Measurements from ENCODE around the gene CDC27.

CDC27 gene

GRCh38 chr17:47203984-47204721, 15.1 kb upstream of the CDC27 start:
- no peak overlapping the region for H3K4me3 ChIP-seq (ENCODE audit: low read length)
- no peaks in the 10 kb centered on the region for H3K36me3 ChIP-seq (ENCODE audit: control insufficient read depth, insufficient read depth, low read length)
- H3K4me1 ChIP-seq (ENCODE audit: control insufficient read depth, insufficient read depth, low read length) = no peaks in the 10 kb centered on the region
- H3K9ac ChIP-seq (ENCODE audit: low read length) = no peak overlapping the region
- no peak overlapping the region for H3K27ac ChIP-seq (ENCODE audit: low read depth, low read length)
- no peaks in the 10 kb centered on the region for H3K27me3 ChIP-seq (ENCODE audit: control insufficient read depth, insufficient read depth, low read length)

- Histone ChIP-seq H3K9ac (ENCODE audit: low read length) (no peak overlapping the region), H3K27ac (ENCODE audit: low read depth, low read length) (no peak overlapping the region), H3K4me1 (ENCODE audit: control insufficient read depth, insufficient read depth, low read length) (no peaks in the 10 kb centered on the region)
Observed at GRCh38 chr17:47201166-47201565, 12.1 kb upstream of the CDC27 start.

GRCh38 chr17:47200325-47200664, 11.2 kb upstream of the CDC27 start:
- no peaks in the 10 kb centered on the region for H3K36me3 ChIP-seq (ENCODE audit: control insufficient read depth, insufficient read depth, low read length)
- H3K4me1 ChIP-seq (ENCODE audit: control insufficient read depth, insufficient read depth, low read length) = no peaks in the 10 kb centered on the region
- no peak overlapping the region for H3K27ac ChIP-seq (ENCODE audit: low read depth, low read length)
- H3K9ac ChIP-seq (ENCODE audit: low read length) = no peak overlapping the region
- no peaks in the 10 kb centered on the region for H3K27me3 ChIP-seq (ENCODE audit: control insufficient read depth, insufficient read depth, low read length)
- H3K4me3 ChIP-seq (ENCODE audit: low read length) = no peak overlapping the region

More at GRCh38 chr17:47201166-47201565, 12.1 kb upstream of the CDC27 start:
- Histone ChIP-seq H3K36me3 (ENCODE audit: control insufficient read depth, insufficient read depth, low read length) (no peaks in the 10 kb centered on the region), H3K27me3 (ENCODE audit: control insufficient read depth, insufficient read depth, low read length) (no peaks in the 10 kb centered on the region), H3K4me3 (ENCODE audit: low read length) (no peak overlapping the region)

DNA sequence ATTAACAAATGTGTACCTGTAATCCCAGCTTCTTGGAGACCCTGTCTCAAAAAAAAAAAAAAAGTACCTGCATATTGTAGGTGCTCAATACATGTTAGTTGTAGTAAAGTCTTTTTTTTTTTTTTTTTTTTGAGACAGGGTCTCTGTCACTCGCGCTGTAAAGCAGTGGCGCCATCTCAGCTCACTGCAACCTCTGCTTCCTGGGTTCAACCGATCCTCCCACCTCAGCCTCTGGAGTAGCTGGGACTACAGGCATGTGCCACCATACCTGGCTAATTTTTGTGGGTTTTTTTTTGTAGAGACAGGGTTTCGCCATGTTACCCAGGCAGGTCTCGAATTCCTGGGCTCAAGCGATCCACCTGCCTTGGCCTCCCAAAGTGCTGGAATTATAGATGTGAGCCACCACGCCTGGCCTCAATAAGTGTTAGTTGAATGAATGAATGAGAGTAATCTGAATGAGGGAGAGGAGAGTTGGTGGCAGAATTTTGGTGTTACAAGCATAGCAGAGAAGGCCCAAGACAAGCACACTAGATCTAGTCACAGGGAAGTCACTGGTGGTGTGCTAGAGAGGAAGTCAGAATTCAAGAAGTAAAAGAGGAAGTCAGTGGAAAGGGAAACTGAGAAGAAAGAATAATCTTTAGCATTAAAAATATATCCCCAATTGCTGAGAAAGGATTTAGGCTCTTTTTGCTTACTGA, 10.7 kb upstream of the CDC27 start:
- H3K27ac ChIP-seq (ENCODE audit: low read depth, low read length) = no peak overlapping the region
- no peak overlapping the region for H3K4me3 ChIP-seq (ENCODE audit: low read length)
- H3K4me1 ChIP-seq (ENCODE audit: control insufficient read depth, insufficient read depth, low read length) = no peaks in the 10 kb centered on the region
- H3K9ac ChIP-seq (ENCODE audit: low read length) = no peak overlapping the region
- no peaks in the 10 kb centered on the region for H3K27me3 ChIP-seq (ENCODE audit: control insufficient read depth, insufficient read depth, low read length)
- no peaks in the 10 kb centered on the region for H3K36me3 ChIP-seq (ENCODE audit: control insufficient read depth, insufficient read depth, low read length)

DNA sequence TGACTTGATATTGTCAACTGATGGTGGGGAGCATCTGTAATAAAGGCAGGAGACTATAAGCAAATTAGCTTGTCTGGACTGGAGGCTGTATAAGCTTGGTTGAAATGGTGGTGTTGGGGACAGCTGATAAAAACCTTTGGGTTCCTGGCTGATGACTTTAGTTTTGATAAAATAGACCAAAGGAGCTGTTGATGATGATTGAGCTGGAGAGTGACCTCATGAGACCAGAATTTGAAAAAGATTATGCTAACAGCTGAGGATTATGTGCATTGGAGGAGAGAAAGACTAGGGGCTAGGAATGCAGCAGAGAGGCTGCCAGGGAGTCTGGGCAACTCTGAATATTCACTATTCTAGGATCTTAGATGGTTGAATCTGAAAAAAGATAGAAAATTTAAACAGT, 8.7 kb upstream of the CDC27 start:
- no peaks in the 10 kb centered on the region for H3K4me1 ChIP-seq (ENCODE audit: control insufficient read depth, insufficient read depth, low read length)
- no peak overlapping the region for H3K4me3 ChIP-seq (ENCODE audit: low read length)
- H3K27me3 ChIP-seq (ENCODE audit: control insufficient read depth, insufficient read depth, low read length) = no peaks in the 10 kb centered on the region
- no peaks in the 10 kb centered on the region for H3K36me3 ChIP-seq (ENCODE audit: control insufficient read depth, insufficient read depth, low read length)
- no peak overlapping the region for H3K27ac ChIP-seq (ENCODE audit: low read depth, low read length)
- no peak overlapping the region for H3K9ac ChIP-seq (ENCODE audit: low read length)

GRCh38 chr17:47193931-47194511, 4.9 kb upstream of the CDC27 start:
- H3K27me3 ChIP-seq (ENCODE audit: control insufficient read depth, insufficient read depth, low read length) = no peaks in the 10 kb centered on the region

DNA sequence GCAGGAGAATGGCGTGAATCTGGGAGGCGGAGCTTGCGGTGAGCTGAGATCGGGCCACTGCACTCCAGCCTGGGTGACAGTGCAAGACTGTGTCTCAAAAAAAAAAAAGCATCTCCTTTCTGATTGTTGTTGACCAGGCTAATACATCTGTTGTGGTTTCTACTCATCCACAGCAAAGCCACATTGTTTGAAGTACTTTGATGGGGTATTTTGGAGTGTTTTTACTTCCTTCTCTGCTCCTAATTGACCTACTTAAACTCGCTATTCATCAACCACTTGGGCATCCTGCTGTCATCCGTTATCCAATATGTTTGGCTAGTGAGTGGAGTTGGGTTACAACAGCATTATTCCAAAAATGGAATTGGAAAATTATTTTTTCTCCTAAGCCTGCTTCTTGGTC, 3.5 kb upstream of the CDC27 start:
- Histone ChIP-seq H3K9ac (ENCODE audit: low read length) (no peak overlapping the region), H3K4me1 (ENCODE audit: control insufficient read depth, insufficient read depth, low read length) (peaks cover 2% of the 10 kb centered on the region), H3K4me3 (ENCODE audit: low read length) (no peak overlapping the region), H3K36me3 (ENCODE audit: control insufficient read depth, insufficient read depth, low read length) (no peaks in the 10 kb centered on the region), H3K27me3 (ENCODE audit: control insufficient read depth, insufficient read depth, low read length) (no peaks in the 10 kb centered on the region), H3K27ac (ENCODE audit: low read depth, low read length) (no peak overlapping the region)

More at GRCh38 chr17:47193931-47194511, 4.9 kb upstream of the CDC27 start:
- H3K4me3 ChIP-seq (ENCODE audit: low read length) = no peak overlapping the region
- H3K9ac ChIP-seq (ENCODE audit: low read length) = no peak overlapping the region
- no peaks in the 10 kb centered on the region for H3K36me3 ChIP-seq (ENCODE audit: control insufficient read depth, insufficient read depth, low read length)
- H3K4me1 ChIP-seq (ENCODE audit: control insufficient read depth, insufficient read depth, low read length) = peaks cover 2% of the 10 kb centered on the region
- no peak overlapping the region for H3K27ac ChIP-seq (ENCODE audit: low read depth, low read length)

DNA sequence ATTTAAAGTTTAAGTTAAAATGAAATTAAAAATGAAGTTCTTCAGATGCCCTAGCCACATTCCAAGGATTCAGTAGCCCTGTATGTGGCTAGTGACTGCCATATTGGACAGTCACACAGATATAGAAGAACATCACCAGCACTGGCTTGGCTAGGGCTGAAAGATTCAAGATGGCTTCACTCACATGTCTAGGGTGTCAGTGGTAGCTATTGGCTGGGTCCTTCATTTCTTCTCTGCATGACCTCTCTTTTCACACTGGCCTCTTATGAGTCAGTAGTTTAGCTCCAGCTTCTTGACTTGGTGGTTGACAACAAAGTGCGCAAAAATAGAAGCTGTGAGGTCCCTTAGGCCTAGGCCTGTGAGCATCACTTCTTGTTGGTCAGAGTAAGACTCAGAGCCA, 1.7 kb upstream of the CDC27 start:
- Histone ChIP-seq H3K4me1 (ENCODE audit: control insufficient read depth, insufficient read depth, low read length) (peaks cover 10% of the 10 kb centered on the region), H3K27me3 (ENCODE audit: control insufficient read depth, insufficient read depth, low read length) (no peaks in the 10 kb centered on the region), H3K36me3 (ENCODE audit: control insufficient read depth, insufficient read depth, low read length) (no peaks in the 10 kb centered on the region), H3K9ac (ENCODE audit: low read length) (no peak overlapping the region), H3K4me3 (ENCODE audit: low read length) (no peak overlapping the region), H3K27ac (ENCODE audit: low read depth, low read length) (no peak overlapping the region)

DNA sequence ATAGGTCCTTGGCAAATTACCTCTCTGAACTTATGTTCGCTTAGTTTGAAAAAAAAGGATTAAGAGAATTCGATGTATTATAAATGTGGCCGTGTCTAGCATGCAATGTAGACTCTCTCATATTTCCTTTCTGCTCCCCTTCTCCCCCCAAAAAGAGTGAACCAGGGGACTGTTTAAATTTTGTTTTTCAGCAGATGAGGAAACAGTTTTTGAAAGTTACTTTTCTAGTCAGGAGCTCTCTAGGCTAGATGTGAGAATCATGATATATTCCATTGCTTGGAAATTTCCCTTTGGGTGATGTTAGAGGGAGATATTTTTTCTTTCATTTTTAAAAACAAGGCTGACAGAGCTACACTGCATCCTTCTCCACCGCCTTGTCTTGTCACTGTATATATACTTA, 1.1 kb upstream of the CDC27 start:
- H3K4me1 ChIP-seq (ENCODE audit: control insufficient read depth, insufficient read depth, low read length) = peaks cover 11% of the 10 kb centered on the region
- H3K9ac ChIP-seq (ENCODE audit: low read length) = no peak overlapping the region
- H3K27me3 ChIP-seq (ENCODE audit: control insufficient read depth, insufficient read depth, low read length) = no peaks in the 10 kb centered on the region
- no peak overlapping the region for H3K4me3 ChIP-seq (ENCODE audit: low read length)
- no peaks in the 10 kb centered on the region for H3K36me3 ChIP-seq (ENCODE audit: control insufficient read depth, insufficient read depth, low read length)
- H3K27ac ChIP-seq (ENCODE audit: low read depth, low read length) = no peak overlapping the region

GRCh38 chr17:47189732-47190237, 690 bp upstream of the CDC27 start:
- no peaks in the 10 kb centered on the region for H3K27me3 ChIP-seq (ENCODE audit: control insufficient read depth, insufficient read depth, low read length)
- H3K4me1 ChIP-seq (ENCODE audit: control insufficient read depth, insufficient read depth, low read length) = peaks cover 11% of the 10 kb centered on the region
- H3K4me3 ChIP-seq (ENCODE audit: low read length) = peak overlapping the region; percentile 68
- no peaks in the 10 kb centered on the region for H3K36me3 ChIP-seq (ENCODE audit: control insufficient read depth, insufficient read depth, low read length)
- H3K9ac ChIP-seq (ENCODE audit: low read length) = peak overlapping the region; percentile 52
- peak overlapping the region; percentile 73 for H3K27ac ChIP-seq (ENCODE audit: low read depth, low read length)

GRCh38 chr17:47188271-47188875, 722 bp downstream of the CDC27 start:
- no peaks in the 10 kb centered on the region for H3K27me3 ChIP-seq (ENCODE audit: control insufficient read depth, insufficient read depth, low read length)
- H3K36me3 ChIP-seq (ENCODE audit: control insufficient read depth, insufficient read depth, low read length) = no peaks in the 10 kb centered on the region
- H3K4me1 ChIP-seq (ENCODE audit: control insufficient read depth, insufficient read depth, low read length) = peaks cover 15% of the 10 kb centered on the region
- peak overlapping the region; percentile 89 for H3K4me3 ChIP-seq (ENCODE audit: low read length)
- H3K27ac ChIP-seq (ENCODE audit: low read depth, low read length) = peak overlapping the region; percentile 96
- H3K9ac ChIP-seq (ENCODE audit: low read length) = peak overlapping the region; percentile 98

DNA sequence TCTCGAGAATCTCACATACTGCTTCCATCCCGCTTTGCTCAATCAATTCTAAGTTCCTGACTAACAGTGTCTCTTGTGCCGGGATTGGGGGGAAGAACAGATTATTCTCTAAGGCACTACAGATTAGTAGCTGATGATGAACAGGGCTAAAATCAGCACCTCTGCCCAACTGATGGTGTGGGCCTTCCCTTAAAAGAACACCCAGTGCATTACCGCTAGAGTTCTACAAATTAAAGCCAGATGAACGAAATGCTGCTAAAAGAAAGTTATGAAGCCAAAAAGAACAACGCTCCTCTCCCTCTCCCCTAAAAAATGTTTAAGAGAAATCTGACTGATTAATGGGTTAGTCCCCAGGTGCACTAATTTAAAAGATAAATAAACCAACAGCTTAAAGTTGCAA, 4.4 kb downstream of the CDC27 start:
- Histone ChIP-seq H3K4me3 (ENCODE audit: low read length) (no peak overlapping the region), H3K27ac (ENCODE audit: low read depth, low read length) (no peak overlapping the region), H3K4me1 (ENCODE audit: control insufficient read depth, insufficient read depth, low read length) (peaks cover 17% of the 10 kb centered on the region), H3K36me3 (ENCODE audit: control insufficient read depth, insufficient read depth, low read length) (peaks cover 4% of the 10 kb centered on the region), H3K9ac (ENCODE audit: low read length) (no peak overlapping the region), H3K27me3 (ENCODE audit: control insufficient read depth, insufficient read depth, low read length) (no peaks in the 10 kb centered on the region)
